HG02610 (cell line): ENCODE results near the gene ACAN.

Experiments used
- ATAC-seq: cut with Tn5 transposase; IDR thresholded peaks from one replicate; pipeline ENCODE4 v1.9.1; 2021; ENCODE audit warnings: mild to moderate bottlenecking, moderate library complexity; ENCODE audit not compliant: unreplicated experiment

The ACAN gene

GRCh38 chr15:88803241-88803919 lies at the start of gene ACAN:
Gene ACAN, plus strand, starts transcription at chr15:88803436. Its CDS starts 32,771 bp downstream, at chr15:88836207.
- no peak for ATAC-seq

GRCh38 chr15:88756521-88756920 lies 46.7 kb upstream of the ACAN start:
- no peak for ATAC-seq

- ATAC-seq, result no peak
Measured at GRCh38 chr15:88756921-88757320, 46.3 kb upstream of the ACAN start.

GRCh38 chr15:88759872-88760271 lies 43.4 kb upstream of the ACAN start:
- no peak for ATAC-seq

- no peak for ATAC-seq
Measured at GRCh38 chr15:88764448-88764847, 38.8 kb upstream of the ACAN start.

GRCh38 chr15:88765212-88765611 lies 38.0 kb upstream of the ACAN start:
- ATAC-seq, result no peak

GRCh38 chr15:88769161-88769971 lies 33.9 kb upstream of the ACAN start:
- ATAC-seq, result no peak

GRCh38 chr15:88775776-88776175 lies 27.5 kb upstream of the ACAN start:
- ATAC-seq, result no peak

- ATAC-seq, result no peak
Measured at GRCh38 chr15:88776646-88777045, 26.6 kb upstream of the ACAN start.

GRCh38 chr15:88779944-88780343 lies 23.3 kb upstream of the ACAN start:
- no peak for ATAC-seq

GRCh38 chr15:88782465-88782864 lies 20.8 kb upstream of the ACAN start:
- no peak for ATAC-seq

GRCh38 chr15:88785217-88785616 lies 18.0 kb upstream of the ACAN start:
- ATAC-seq, result no peak

GRCh38 chr15:88788036-88788435 lies 15.2 kb upstream of the ACAN start:
- no peak for ATAC-seq

- no peak for ATAC-seq
Measured at GRCh38 chr15:88788816-88789215, 14.4 kb upstream of the ACAN start.

GRCh38 chr15:88790486-88790885 lies 12.8 kb upstream of the ACAN start:
- ATAC-seq, result no peak

- ATAC-seq, result no peak
Measured at GRCh38 chr15:88791637-88792036, 11.6 kb upstream of the ACAN start.

GRCh38 chr15:88792342-88793282 lies 10.6 kb upstream of the ACAN start:
- no peak for ATAC-seq

- ATAC-seq, result no peak
Measured at GRCh38 chr15:88794001-88794400, 9.2 kb upstream of the ACAN start.

GRCh38 chr15:88797663-88798339 lies 5.4 kb upstream of the ACAN start:
- ATAC-seq, result no peak

GRCh38 chr15:88799341-88799740 lies 3.9 kb upstream of the ACAN start:
- ATAC-seq, result no peak

- no peak for ATAC-seq
Measured at GRCh38 chr15:88800026-88800425, 3.2 kb upstream of the ACAN start.
